SH-SY5Y (cell line): ENCODE data around the gene MRPL36.

ENCODE experiments used
- GATA2 ChIP-seq: IDR thresholded peaks from 2 replicates; pipeline ENCODE4 v1.6.1; 2011; ENCODE audit warnings: mild to moderate bottlenecking, low read depth, low read length
- GATA3 ChIP-seq: IDR thresholded peaks from 2 replicates; pipeline ENCODE4 v1.6.1; 2011; ENCODE audit warnings: low read depth, mild to moderate bottlenecking, low read length, moderate library complexity

DNA sequence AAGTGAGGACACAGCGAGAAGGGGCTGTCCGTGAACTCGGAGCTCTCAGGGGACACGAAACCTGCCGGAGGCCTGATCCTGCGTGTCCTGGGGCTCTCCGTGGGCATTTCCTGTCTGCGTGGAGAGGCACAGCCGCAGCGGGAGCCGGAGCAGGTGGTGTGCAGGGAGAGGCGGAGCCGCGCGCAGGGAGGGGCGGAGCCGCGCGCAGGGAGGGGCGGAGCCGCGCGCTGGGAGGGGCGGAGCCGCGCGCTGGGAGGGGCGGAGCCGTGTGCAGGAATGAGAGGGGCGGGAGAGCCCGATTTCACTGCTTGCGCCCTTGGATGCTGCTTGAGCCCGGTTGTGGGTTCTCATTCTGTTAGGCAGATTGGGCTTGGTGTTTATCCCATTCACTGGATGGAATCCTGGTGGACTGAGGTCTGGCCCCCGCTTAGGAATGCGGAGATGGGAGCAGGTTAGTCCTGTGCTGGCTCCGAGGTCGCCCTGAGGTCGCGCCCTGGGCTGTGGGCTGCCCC, 28.3 kb upstream of the MRPL36 start:
- TF ChIP-seq GATA2 (no peak), GATA3 (no peak)
